ENCODE measurements around the gene TSNAXIP1.
A peak's percentile ranks its signal among the peaks of the same experiment; 100 is the strongest.

The TSNAXIP1 gene, protein sequence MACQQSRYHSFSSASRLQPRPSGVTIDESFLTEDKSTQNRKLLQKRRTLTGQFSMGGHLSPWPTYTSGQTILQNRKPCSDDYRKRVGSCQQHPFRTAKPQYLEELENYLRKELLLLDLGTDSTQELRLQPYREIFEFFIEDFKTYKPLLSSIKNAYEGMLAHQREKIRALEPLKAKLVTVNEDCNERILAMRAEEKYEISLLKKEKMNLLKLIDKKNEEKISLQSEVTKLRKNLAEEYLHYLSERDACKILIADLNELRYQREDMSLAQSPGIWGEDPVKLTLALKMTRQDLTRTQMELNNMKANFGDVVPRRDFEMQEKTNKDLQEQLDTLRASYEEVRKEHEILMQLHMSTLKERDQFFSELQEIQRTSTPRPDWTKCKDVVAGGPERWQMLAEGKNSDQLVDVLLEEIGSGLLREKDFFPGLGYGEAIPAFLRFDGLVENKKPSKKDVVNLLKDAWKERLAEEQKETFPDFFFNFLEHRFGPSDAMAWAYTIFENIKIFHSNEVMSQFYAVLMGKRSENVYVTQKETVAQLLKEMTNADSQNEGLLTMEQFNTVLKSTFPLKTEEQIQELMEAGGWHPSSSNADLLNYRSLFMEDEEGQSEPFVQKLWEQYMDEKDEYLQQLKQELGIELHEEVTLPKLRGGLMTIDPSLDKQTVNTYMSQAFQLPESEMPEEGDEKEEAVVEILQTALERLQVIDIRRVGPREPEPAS

GRCh38 chr16:67806428-67807147 lies at the start of gene TSNAXIP1, which contains the start of gene RANBP10:
Gene TSNAXIP1, plus strand, starts transcription at chr16:67806889. Its CDS starts 261 bp downstream, at chr16:67807150.
Gene RANBP10, minus strand, starts transcription at chr16:67806560. Its CDS starts 24 bp downstream, at chr16:67806536.
- FAIRE-seq = peak; percentile 85
- peak; percentile 99 for DNase-seq (ENCODE audit: low spot score)

- no peak for DNase-seq (ENCODE audit: low spot score)
- FAIRE-seq = no peak
Observed at GRCh38 chr16:67758006-67758405, 48.7 kb upstream of the TSNAXIP1 start.

- DNase-seq (ENCODE audit: low spot score) = no peak
- FAIRE-seq = no peak
Observed at GRCh38 chr16:67758966-67759365, 47.7 kb upstream of the TSNAXIP1 start.

GRCh38 chr16:67760206-67760955 lies 46.3 kb upstream of the TSNAXIP1 start:
- FAIRE-seq (no peak), DNase-seq (ENCODE audit: low spot score) (no peak)

DNA sequence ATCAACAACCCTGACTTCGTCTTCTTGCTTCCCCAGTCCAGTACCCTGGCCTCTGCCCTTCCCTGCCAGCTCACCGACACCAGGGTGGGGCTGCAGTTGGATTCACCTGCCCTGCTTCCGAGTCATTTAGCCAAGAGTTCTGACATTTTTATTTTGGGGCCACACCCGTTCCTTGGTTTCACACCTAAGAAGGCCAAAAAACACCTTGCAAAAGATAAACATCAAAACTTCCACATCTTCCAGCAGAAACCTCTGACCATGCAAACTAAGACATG lies 45.8 kb upstream of the TSNAXIP1 start:
- DNase-seq (ENCODE audit: low spot score) (no peak), FAIRE-seq (no peak)

GRCh38 chr16:67761924-67762323 lies 44.8 kb upstream of the TSNAXIP1 start:
- DNase-seq (ENCODE audit: low spot score) (no peak), FAIRE-seq (no peak)

DNA sequence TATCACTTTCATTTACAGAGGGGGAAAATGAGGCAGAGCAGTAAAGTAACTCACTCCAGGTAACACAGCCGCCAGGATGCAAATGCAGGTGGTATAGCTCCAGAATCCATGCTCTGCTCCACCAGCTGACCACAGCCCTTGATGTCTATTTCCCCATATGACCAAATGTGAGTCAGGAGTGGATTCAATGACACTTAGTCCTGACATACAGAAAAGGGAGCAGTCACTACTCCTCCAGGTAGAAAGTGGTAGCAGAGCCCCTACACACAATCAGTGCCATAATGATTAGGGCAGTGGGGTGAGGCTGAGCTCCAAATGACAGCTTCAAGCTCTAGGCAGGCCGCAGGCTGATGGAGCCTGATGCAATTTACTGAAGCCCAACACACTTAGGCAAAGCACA lies 44.3 kb upstream of the TSNAXIP1 start:
- DNase-seq (ENCODE audit: low spot score) = no peak
- no peak for FAIRE-seq

DNA sequence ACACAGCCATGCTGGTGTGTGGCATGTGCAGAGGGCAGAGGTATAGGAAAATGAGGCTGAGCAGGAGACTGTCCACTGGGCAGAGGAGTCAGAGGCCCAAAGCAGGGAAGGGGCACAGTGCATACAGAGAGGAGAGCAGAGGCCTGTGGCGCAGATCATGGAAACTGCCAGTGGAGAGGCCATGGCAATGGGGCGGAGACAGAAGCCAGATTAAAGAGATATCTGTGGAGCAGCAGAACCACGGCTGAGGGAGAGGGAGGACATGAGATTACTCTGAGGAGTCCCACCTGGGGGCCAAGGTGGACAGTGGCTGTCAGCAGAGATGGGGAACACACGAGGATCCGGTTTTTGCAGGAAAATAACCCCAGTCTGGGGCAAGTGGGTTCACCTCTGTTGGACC lies 43.6 kb upstream of the TSNAXIP1 start:
- DNase-seq (ENCODE audit: low spot score) = no peak
- FAIRE-seq = no peak

DNA sequence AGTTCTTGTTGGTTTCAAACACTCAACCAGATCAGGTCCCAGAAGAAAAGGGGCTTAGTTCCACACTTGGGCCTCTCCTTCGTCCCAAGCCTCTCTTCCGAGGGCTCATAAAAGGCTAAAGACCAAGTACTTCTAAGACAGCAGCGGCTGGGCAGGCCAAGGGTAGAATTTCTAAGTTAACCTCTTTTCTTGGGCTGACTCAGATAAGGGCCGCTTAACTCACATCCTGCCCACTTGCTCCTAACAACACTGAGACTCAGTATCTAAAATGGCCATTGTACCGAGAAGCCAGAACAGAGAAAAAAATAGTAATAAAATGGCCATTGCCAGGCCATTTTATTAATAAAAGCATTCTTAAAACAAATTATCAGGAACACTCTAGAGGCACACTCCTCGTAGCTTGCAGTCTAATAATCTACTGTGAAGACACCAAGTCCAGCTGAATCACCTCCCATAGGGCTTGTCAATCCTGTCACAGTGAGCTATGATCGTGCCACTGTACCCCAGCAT lies 42.5 kb upstream of the TSNAXIP1 start:
- FAIRE-seq (no peak), DNase-seq (ENCODE audit: low spot score) (no peak)

DNA sequence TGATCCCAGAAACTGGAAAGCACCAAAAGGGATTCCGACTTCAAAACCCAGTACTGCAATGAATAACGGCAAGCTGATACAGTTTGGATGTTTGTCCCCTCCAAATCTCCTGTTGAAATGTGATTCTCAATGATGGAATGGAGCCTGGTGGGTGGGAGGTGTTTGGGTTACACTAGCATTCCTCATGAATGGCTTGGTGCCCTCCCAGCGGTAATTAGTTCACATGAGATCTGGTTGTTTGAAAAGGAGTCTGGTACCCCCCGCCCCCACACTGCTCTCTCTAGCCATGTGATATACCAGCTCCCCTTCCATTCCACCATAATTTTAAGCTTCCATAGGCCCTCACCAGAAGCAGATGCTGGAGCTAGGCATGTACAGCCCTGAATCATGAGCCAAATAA lies 40.4 kb upstream of the TSNAXIP1 start:
- DNase-seq (ENCODE audit: low spot score) (no peak), FAIRE-seq (no peak)

DNA sequence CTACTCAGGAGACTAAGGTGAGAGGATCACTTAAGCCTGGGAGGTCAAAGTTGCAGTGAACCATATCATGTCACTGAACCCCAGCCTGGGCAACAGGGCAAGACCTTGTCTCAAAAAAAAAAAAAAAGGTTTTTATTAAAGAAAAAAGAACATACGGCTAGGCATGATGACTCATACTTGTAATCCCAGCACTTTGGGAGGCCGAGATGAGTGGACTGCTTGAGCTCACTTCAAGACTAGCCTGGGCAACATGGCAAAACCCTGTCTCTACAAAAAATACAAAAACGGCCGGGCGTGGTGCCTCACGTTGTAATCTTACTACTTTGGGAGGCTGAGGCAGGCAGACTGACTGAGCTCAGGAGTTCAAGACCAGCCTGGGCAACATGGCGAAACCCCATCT lies 38.7 kb upstream of the TSNAXIP1 start:
- peak; percentile 11 for DNase-seq (ENCODE audit: low spot score)
- FAIRE-seq = no peak

DNA sequence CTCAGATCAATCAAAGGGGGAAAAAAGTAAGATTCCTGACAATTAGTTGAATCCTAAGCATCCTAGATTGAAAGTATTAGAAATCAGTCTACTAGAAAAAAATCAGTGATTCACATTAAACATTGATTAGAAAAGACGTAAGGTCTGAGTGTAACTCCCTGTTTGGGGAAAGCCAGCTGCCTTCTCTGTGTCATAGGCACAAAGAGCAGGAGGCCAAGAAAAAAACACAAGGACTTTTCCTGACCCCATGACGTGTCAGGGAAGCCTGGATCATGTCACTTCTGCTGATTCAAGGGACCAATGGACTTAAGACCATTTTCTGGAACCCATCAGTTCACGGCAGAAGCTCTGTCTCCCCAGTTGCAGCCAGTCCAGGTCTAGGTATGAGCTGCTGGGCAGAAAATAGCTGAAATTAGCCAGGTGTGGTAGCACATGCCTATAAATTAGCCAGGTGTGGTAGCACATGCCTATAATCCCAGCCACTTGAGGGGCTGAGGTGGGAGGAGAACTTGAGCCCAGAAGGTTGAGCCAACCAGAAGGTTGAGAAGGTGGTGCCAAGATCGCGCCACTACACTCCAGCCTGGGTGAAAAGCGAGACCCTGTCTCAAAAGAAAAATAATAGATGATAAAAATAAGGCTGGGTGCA lies 36.2 kb upstream of the TSNAXIP1 start:
- FAIRE-seq (no peak), DNase-seq (ENCODE audit: low spot score) (no peak)

DNA sequence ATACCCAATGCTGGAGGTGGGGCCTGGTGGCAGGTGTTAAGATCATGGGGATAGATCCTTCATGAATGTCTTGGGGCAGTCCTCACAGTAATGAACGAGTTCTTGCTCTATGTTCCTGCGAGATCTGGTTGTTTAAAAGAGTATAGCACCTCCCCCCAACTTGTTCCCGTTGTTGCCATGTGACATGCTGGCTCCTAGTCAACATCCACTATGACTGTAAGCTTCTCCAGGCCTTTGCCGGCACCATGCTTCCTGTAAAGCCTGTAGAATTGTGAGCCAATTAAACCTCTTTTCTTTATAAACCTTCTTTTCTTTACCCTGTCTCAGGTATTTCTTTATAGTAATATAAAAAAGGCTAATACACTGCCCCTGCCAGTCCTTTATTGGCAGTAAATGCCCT lies 33.6 kb upstream of the TSNAXIP1 start:
- DNase-seq (ENCODE audit: low spot score) = no peak
- no peak for FAIRE-seq

- DNase-seq (ENCODE audit: low spot score) (no peak), FAIRE-seq (no peak)
Observed at GRCh38 chr16:67773569-67774456, 32.9 kb upstream of the TSNAXIP1 start.

DNA sequence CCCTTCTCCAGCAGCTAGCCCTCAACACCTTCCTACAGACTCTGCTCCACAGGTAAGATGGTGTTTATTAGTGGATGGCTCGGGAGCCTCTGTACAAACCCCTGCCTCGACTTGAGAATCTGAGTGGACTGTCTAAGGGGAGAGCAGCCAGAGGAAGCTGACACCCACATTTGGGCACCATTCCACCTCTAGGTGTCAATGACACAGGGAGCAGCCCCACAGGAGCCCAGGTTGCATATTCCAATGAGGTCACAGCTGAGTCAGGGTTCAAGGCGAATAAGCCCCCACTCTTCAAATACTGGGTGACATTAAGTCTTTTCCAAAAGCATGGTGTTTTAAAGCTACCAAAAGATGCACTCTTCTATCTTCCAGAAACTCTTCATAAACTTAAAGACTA lies 32.2 kb upstream of the TSNAXIP1 start:
- FAIRE-seq (no peak), DNase-seq (ENCODE audit: low spot score) (no peak)

- no peak for FAIRE-seq
- no peak for DNase-seq (ENCODE audit: low spot score)
Observed at GRCh38 chr16:67775273-67775672, 31.4 kb upstream of the TSNAXIP1 start.

DNA sequence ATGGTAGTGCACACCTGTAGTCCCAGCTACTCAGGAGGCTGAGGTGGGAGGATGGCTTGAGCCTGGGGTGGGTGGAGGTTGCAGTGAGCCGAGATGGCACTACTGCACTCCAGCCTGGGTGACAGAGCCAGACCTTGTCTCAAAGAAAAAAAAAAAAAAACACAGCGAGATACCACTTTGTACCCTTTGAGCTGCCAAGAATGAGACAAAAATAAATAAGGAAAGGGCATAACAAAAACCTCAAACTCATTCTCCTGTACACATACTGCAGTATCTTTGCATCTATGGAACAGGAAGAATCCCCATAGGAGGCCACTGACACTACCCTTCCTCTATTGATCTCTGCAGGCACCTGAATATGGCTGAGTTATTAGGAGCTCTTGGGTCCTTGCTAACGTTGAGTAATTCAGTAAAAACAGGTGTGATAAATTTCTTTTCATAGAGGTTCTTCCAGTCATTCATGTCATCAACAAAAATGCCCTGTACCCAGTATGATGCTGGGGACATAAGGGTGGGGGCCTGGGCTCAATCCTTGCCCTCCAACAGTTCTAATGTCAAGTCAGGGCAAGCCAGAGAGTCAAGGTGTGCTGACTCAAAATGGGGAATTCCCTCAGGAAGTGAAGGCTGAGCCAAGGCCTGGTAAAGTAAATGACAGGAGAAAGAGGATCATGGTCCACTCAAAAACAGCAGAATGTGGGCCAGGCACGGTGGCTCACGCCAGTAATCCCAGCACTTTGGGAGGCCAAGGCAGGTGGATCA lies 27.3 kb upstream of the TSNAXIP1 start:
- FAIRE-seq (no peak), DNase-seq (ENCODE audit: low spot score) (no peak)

- FAIRE-seq = no peak
Observed at GRCh38 chr16:67780847-67781564, 25.7 kb upstream of the TSNAXIP1 start.

GRCh38 chr16:67781565-67781921 lies 25.1 kb upstream of the TSNAXIP1 start:
- no peak for DNase-seq (ENCODE audit: low spot score)
- FAIRE-seq = no peak

More at GRCh38 chr16:67780847-67781564, 25.7 kb upstream of the TSNAXIP1 start:
- no peak for DNase-seq (ENCODE audit: low spot score)

All from RCC 7860 (cell line).